ENCODE results near the gene HOPX. TPM values are rescaled to one million over a fixed set of nuclear protein-coding genes. Genes with fewer than 3 reads are reported as not detected.

Gene HOPX
- total RNA-seq, 2 experiments from 2014 or later = not detected

DNA sequence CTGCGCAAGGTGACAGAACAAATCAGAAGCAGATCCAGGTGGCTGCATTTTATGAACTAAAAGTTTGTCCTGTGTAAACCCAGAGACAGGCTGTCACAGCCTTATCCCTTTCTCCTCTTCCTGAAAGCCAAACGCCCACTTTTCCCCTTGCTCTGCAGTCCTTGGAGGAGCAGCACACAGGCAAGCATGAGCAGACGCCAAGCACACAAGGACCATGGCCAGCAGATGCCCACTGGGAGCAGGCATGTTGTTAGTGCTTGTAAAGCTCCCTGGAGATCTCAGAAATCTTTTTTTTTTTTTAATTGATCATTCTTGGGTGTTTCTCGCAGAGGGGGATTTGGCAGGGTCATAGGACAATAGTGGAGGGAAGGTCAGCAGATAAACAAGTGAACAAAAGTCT lies 11.5 kb upstream of the HOPX start:
- intact Hi-C loops (cut with micrococcal nuclease; ENCODE audit: unreplicated experiment) = no loop called here

DNA sequence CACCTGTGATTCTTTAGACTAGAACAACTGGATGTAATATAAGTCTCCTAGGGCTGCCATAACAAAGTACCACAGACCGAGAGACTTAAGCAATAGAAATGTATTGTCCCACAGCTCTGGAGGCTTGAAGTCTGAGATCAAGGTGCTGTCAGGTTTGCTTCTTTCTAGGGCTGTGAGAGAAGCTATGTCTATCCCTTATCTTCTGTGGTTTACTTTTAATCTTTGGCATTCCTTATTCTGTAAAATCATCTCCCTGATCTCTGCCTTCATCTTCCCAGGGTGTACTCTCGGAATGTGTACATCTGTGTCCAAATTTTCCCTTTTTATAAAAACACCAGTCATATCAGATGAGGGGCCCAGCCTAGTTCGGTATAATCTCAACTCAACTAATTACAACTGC lies 10.3 kb upstream of the HOPX start:
- intact Hi-C loops (cut with micrococcal nuclease; ENCODE audit: unreplicated experiment) = no loop called here
- no TSS peak for BruUV-seq (replicated peaks)

More for the DNA sequence above, 11.5 kb upstream of the HOPX start:
- Histone ChIP-seq H3K9me2 (ENCODE audit: insufficient read depth, low read length) (no peaks in the 10 kb centered on the region), H3K9me3 (ENCODE audit: low read length) (no peaks in the 10 kb centered on the region), H4K20me1 (ENCODE audit: insufficient read depth, low read length) (no peaks in the 10 kb centered on the region), H3K79me2 (ENCODE audit: insufficient read depth, low read depth, low read length) (no peaks in the 10 kb centered on the region), H3K36me3 (ENCODE audit: insufficient read depth, low read length) (no peaks in the 10 kb centered on the region), H3K27ac (ENCODE audit: low read depth, low read length, poor library complexity, severe bottlenecking) (no peak overlapping the region), H3K4me1 (ENCODE audit: insufficient read depth, low read length, poor library complexity, severe bottlenecking) (no peaks in the 10 kb centered on the region), H2AFZ (ENCODE audit: low read length) (no peak overlapping the region), H3K4me3 (ENCODE audit: low read depth, low read length, poor library complexity, severe bottlenecking) (no peak overlapping the region), H3K4me2 (ENCODE audit: low read length) (no peak overlapping the region)
- no TSS peak for BruUV-seq (replicated peaks)
- POLR2A ChIA-PET = no interaction called here
- no peak for DNase-seq (ENCODE audit: low spot score)
- TF ChIP-seq EZH2phosphoT487 (IDR thresholded peaks at IDR 0.05; ENCODE audit: borderline replicate concordance, low read depth, low read length) = no peak
- TF ChIP-seq, protein P1, sequence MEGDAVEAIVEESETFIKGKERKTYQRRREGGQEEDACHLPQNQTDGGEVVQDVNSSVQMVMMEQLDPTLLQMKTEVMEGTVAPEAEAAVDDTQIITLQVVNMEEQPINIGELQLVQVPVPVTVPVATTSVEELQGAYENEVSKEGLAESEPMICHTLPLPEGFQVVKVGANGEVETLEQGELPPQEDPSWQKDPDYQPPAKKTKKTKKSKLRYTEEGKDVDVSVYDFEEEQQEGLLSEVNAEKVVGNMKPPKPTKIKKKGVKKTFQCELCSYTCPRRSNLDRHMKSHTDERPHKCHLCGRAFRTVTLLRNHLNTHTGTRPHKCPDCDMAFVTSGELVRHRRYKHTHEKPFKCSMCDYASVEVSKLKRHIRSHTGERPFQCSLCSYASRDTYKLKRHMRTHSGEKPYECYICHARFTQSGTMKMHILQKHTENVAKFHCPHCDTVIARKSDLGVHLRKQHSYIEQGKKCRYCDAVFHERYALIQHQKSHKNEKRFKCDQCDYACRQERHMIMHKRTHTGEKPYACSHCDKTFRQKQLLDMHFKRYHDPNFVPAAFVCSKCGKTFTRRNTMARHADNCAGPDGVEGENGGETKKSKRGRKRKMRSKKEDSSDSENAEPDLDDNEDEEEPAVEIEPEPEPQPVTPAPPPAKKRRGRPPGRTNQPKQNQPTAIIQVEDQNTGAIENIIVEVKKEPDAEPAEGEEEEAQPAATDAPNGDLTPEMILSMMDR (conservative IDR thresholded peaks at IDR 0.05; ENCODE audit: low read length) = no peak
- CTCF ChIA-PET (ENCODE audit: unreplicated experiment) = no interaction called here

GRCh38 chr4:56690393-56690792 lies 9.3 kb upstream of the HOPX start:
- BruUV-seq (replicated peaks) = no TSS peak
- Histone ChIP-seq H4K20me1 (ENCODE audit: insufficient read depth, low read length) (no peaks in the 10 kb centered on the region), H3K36me3 (ENCODE audit: insufficient read depth, low read length) (no peaks in the 10 kb centered on the region), H3K27ac (ENCODE audit: low read depth, low read length, poor library complexity, severe bottlenecking) (no peak overlapping the region), H3K9me2 (ENCODE audit: insufficient read depth, low read length) (no peaks in the 10 kb centered on the region), H3K4me1 (ENCODE audit: insufficient read depth, low read length, poor library complexity, severe bottlenecking) (no peaks in the 10 kb centered on the region), H2AFZ (ENCODE audit: low read length) (no peak overlapping the region), H3K79me2 (ENCODE audit: insufficient read depth, low read depth, low read length) (no peaks in the 10 kb centered on the region), H3K4me3 (ENCODE audit: low read depth, low read length, poor library complexity, severe bottlenecking) (no peak overlapping the region), H3K4me2 (ENCODE audit: low read length) (no peak overlapping the region), H3K9me3 (ENCODE audit: low read length) (no peaks in the 10 kb centered on the region)
- CTCF ChIA-PET (ENCODE audit: unreplicated experiment) = no interaction called here
- intact Hi-C loops (cut with micrococcal nuclease; ENCODE audit: unreplicated experiment) = no loop called here
- no peak for DNase-seq (ENCODE audit: low spot score)
- TF ChIP-seq, protein P1 (conservative IDR thresholded peaks at IDR 0.05; ENCODE audit: low read length) = 0 out of 2 replicates have a peak, but pooled peaks have one; percentile 23
- TF ChIP-seq EZH2phosphoT487 (IDR thresholded peaks at IDR 0.05; ENCODE audit: borderline replicate concordance, low read depth, low read length) = no peak
- POLR2A ChIA-PET = no interaction called here

More for the DNA sequence above, 10.3 kb upstream of the HOPX start:
- Histone ChIP-seq H3K4me2 (ENCODE audit: low read length) (no peak overlapping the region), H2AFZ (ENCODE audit: low read length) (no peak overlapping the region), H3K36me3 (ENCODE audit: insufficient read depth, low read length) (no peaks in the 10 kb centered on the region), H4K20me1 (ENCODE audit: insufficient read depth, low read length) (no peaks in the 10 kb centered on the region), H3K4me1 (ENCODE audit: insufficient read depth, low read length, poor library complexity, severe bottlenecking) (no peaks in the 10 kb centered on the region), H3K4me3 (ENCODE audit: low read depth, low read length, poor library complexity, severe bottlenecking) (no peak overlapping the region), H3K9me3 (ENCODE audit: low read length) (no peaks in the 10 kb centered on the region), H3K79me2 (ENCODE audit: insufficient read depth, low read depth, low read length) (no peaks in the 10 kb centered on the region), H3K27ac (ENCODE audit: low read depth, low read length, poor library complexity, severe bottlenecking) (no peak overlapping the region), H3K9me2 (ENCODE audit: insufficient read depth, low read length) (no peaks in the 10 kb centered on the region)
- POLR2A ChIA-PET = interaction anchor here (1.0 kb wide), 1 partner anchor 98 kb away, joined by 3 read pairs; no protein-coding TSS in a partner anchor
- DNase-seq (ENCODE audit: low spot score) = no peak
- TF ChIP-seq, protein P1 (conservative IDR thresholded peaks at IDR 0.05; ENCODE audit: low read length) = no peak
- TF ChIP-seq EZH2phosphoT487 (IDR thresholded peaks at IDR 0.05; ENCODE audit: borderline replicate concordance, low read depth, low read length) = no peak
- CTCF ChIA-PET (ENCODE audit: unreplicated experiment) = no interaction called here

All from OCI-LY7 (cell line).